Measurements from ENCODE around the gene SUCO.
"Not testable (repeated sequence)": the region's sequence is repeated elsewhere in the genome, so short reads cannot be mapped to it uniquely, and the experiment has no call there.

SUCO gene

GRCh38 chr1:172532700-172533512, at the start of gene SUCO:
Gene SUCO (plus strand): TSS chr1:172533150. CDS start chr1:172533436, 286 bp downstream.
- DNase-seq: peak; percentile 99

GRCh38 chr1:172483448-172483847, 49.5 kb upstream of the SUCO start:
- DNase-seq: no peak

GRCh38 chr1:172484252-172484651, 48.7 kb upstream of the SUCO start:
- no peak for DNase-seq

- DNase-seq: no peak
These were observed 47.3 kb upstream of the SUCO start for GRCh38 chr1:172485626-172486025.

GRCh38 chr1:172486805-172487454, 46.0 kb upstream of the SUCO start:
- no peak for DNase-seq

- DNase-seq: no peak
These were observed 45.4 kb upstream of the SUCO start for GRCh38 chr1:172487550-172487949.

GRCh38 chr1:172488393-172488792, 44.6 kb upstream of the SUCO start:
- no peak for DNase-seq

- DNase-seq: no peak
These were observed 43.1 kb upstream of the SUCO start for GRCh38 chr1:172489847-172490246.

GRCh38 chr1:172492421-172492820, 40.5 kb upstream of the SUCO start:
- DNase-seq: no peak

GRCh38 chr1:172494166-172494565, 38.8 kb upstream of the SUCO start:
- DNase-seq: no peak

- DNase-seq: not testable (repeated sequence)
These were observed 36.8 kb upstream of the SUCO start for GRCh38 chr1:172496127-172496526.

GRCh38 chr1:172496678-172497077, 36.3 kb upstream of the SUCO start:
- DNase-seq: no peak

- DNase-seq: no peak
These were observed 35.7 kb upstream of the SUCO start for GRCh38 chr1:172497230-172497629.

GRCh38 chr1:172498857-172499256, 34.1 kb upstream of the SUCO start:
- no peak for DNase-seq

GRCh38 chr1:172499636-172500141, 33.3 kb upstream of the SUCO start:
- DNase-seq: no peak

GRCh38 chr1:172500207-172500606, 32.7 kb upstream of the SUCO start:
- DNase-seq: no peak

GRCh38 chr1:172507741-172508140, 25.2 kb upstream of the SUCO start:
- no peak for DNase-seq

- no peak for DNase-seq
These were observed 22.5 kb upstream of the SUCO start for GRCh38 chr1:172510479-172510878.

- DNase-seq: no peak
These were observed 20.4 kb upstream of the SUCO start for GRCh38 chr1:172512591-172512990.

- DNase-seq: no peak
These were observed 19.5 kb upstream of the SUCO start for GRCh38 chr1:172513479-172513878.

GRCh38 chr1:172514108-172514507, 18.8 kb upstream of the SUCO start:
- no peak for DNase-seq

- no peak for DNase-seq
These were observed 17.5 kb upstream of the SUCO start for GRCh38 chr1:172515436-172515835.

GRCh38 chr1:172515927-172516326, 17.0 kb upstream of the SUCO start:
- no peak for DNase-seq

- no peak for DNase-seq
These were observed 15.9 kb upstream of the SUCO start for GRCh38 chr1:172517081-172517480.
